Left lung (tissue), 10 donors: ENCODE results near the gene IFITM2. TPM values are rescaled to one million over a fixed set of nuclear protein-coding genes. Genes with fewer than 3 reads are reported as not detected.
A peak's percentile ranks its signal among the peaks of the same experiment; 100 is the strongest.

Source experiments
- ATAC-seq: fragments of 200-7000 bp; cut with Tn5 transposase; one replicate; pipeline ENCODE4 v1.9.1; 2020; ENCODE audit warnings: moderate library complexity
- DNase-seq, 4 donors: peaks; one replicate each; pipeline ENCODE4 v3.0.0-alpha.2; 2013 to 2020
- H3K27ac ChIP-seq, 2 donors: fragments of 200-600 bp; sonication (generic) in 1 of 2; one replicate each; pipeline versions ENCODE4 v1.5.0 to v1.8.0; 2020 to 2021
- H3K27me3 ChIP-seq, 2 donors: fragments of 200-600 bp; sonication (generic) in 1 of 2; one replicate each; pipeline versions ENCODE4 v1.5.0 to v1.8.0; 2020 to 2021
- H3K36me3 ChIP-seq, 2 donors: fragments of 200-600 bp; sonication (generic) in 1 of 2; one replicate each; pipeline versions ENCODE4 v1.5.0 to v1.8.0; 2020 to 2021
- H3K4me1 ChIP-seq, 2 donors: fragments of 200-600 bp; one replicate each; pipeline ENCODE4 v1.8.0; 2021
- H3K4me3 ChIP-seq, 2 donors: fragments of 200-600 bp; sonication (generic) in 1 of 2; one replicate each; pipeline versions ENCODE4 v1.5.0 to v1.8.0; 2020 to 2021; ENCODE audit warnings: mild to moderate bottlenecking in 1 of 2
- H3K9me3 ChIP-seq, 2 donors: fragments of 200-600 bp; sonication (generic) in 1 of 2; one replicate each; pipeline versions ENCODE4 v1.5.0 to v1.8.0; 2020 to 2021
- CTCF ChIP-seq, 2 donors: fragments of 200-600 bp; sonication (generic) in 1 of 2; IDR thresholded peaks; one replicate each; pipeline versions ENCODE4 v1.5.0 to v1.8.0; 2021; ENCODE audit warnings: antibody characterized with exemption in 2 of 2
- intact Hi-C, 2 donors: fragments of 100-400 bp; cut with DNase I; formaldehyde crosslinking; loops; one replicate each; pipeline versions ENCODE4 v1.11.2 to v1.14.2; 2022
- polyA plus RNA-seq, 6 donors: library from polyadenylated mRNA; unstranded; fragments of 120-200 nt; gene quantifications; one replicate each; pipeline ENCODE4 v1.2.1, GENCODE V29; 2013; ENCODE audit not compliant: insufficient read length in 6 of 6
- total RNA-seq, 2 donors: library from RNA; stranded (reverse); fragmentation: NEBNext Ultra II Directional; extraction: Animal tissue kit (Norgen Biotek cat#: 25700); gene quantifications; one replicate each; pipeline ENCODE4 v1.2.1, GENCODE V29; 2021
- donor health status: DM: no; HTN: yes; CAD: no.
- donor health status: DM: no; HTN: no; CAD: no.

IFITM2 gene
- total and polyA plus RNA-seq, 8 donors = 106 to 886 (median 162) TPM

GRCh38 chr11:282171-282570 is 25.4 kb upstream of the IFITM2 start:
- Histone ChIP-seq H3K36me3 (no peaks in the 10 kb centered on the region), H3K27me3 (peaks cover 50 to 88% of the 10 kb centered on the region in 2 donors), H3K27ac (no peak overlapping the region), H3K9me3 (no peaks in the 10 kb centered on the region), H3K4me3 (no peak overlapping the region), H3K4me1 (peaks cover 10 to 46% of the 10 kb centered on the region in 2 donors)
- intact Hi-C loops = no loop called here
- DNase-seq = peak in 1 of 4 donors; percentile 36
- no peak for TF ChIP-seq CTCF (IDR thresholded peaks at IDR 0.05)
- ATAC-seq = no peak

GRCh38 chr11:282630-283360 is 24.8 kb upstream of the IFITM2 start:
- H3K4me3 ChIP-seq = no peak overlapping the region
- H3K27ac ChIP-seq = no peak overlapping the region
- intact Hi-C loops = no loop called here
- DNase-seq (peak in 1 of 4 donors; percentile 24), ATAC-seq (no peak)
- TF ChIP-seq CTCF (IDR thresholded peaks at IDR 0.05) = no peak
- H3K4me1 ChIP-seq = peaks cover 10 to 45% of the 10 kb centered on the region in 2 donors
- H3K36me3 ChIP-seq = no peaks in the 10 kb centered on the region
- peaks cover 50 to 85% of the 10 kb centered on the region in 2 donors for H3K27me3 ChIP-seq
- no peaks in the 10 kb centered on the region for H3K9me3 ChIP-seq

- Histone ChIP-seq H3K27me3 (peaks cover 45 to 83% of the 10 kb centered on the region in 2 donors), H3K27ac (no peak overlapping the region), H3K4me1 (peaks cover 10 to 45% of the 10 kb centered on the region in 2 donors), H3K4me3 (no peak overlapping the region), H3K36me3 (no peaks in the 10 kb centered on the region), H3K9me3 (no peaks in the 10 kb centered on the region)
- ATAC-seq = no peak
- no peak for TF ChIP-seq CTCF (IDR thresholded peaks at IDR 0.05)
- peak in 1 of 4 donors; percentile 55 for DNase-seq
- intact Hi-C loops = no loop called here
Observed at GRCh38 chr11:283405-284104, 24.1 kb upstream of the IFITM2 start.

GRCh38 chr11:284105-285020 is 23.3 kb upstream of the IFITM2 start:
- peak in 2 of 4 donors; percentile 22 to 68 for DNase-seq
- TF ChIP-seq CTCF (IDR thresholded peaks at IDR 0.05) = no peak
- intact Hi-C loops = no loop called here
- Histone ChIP-seq H3K27me3 (peaks cover 37 to 74% of the 10 kb centered on the region in 2 donors), H3K36me3 (no peaks in the 10 kb centered on the region), H3K27ac (no peak overlapping the region), H3K4me1 (peaks cover 10 to 37% of the 10 kb centered on the region in 2 donors), H3K4me3 (no peak overlapping the region), H3K9me3 (no peaks in the 10 kb centered on the region)
- no peak for ATAC-seq
